Neural crest cell (in vitro differentiated cells): ENCODE data around the gene HSPA8. TPM values are rescaled to one million over a fixed set of nuclear protein-coding genes. Genes with fewer than 3 reads are reported as not detected.
"Not testable (repeated sequence)": the region's sequence is repeated elsewhere in the genome, so short reads cannot be mapped to it uniquely, and the experiment has no call there.

Experiments
- DNase-seq: peaks from one replicate; pipeline ENCODE4 v3.0.0; 2021; ENCODE audit warnings: low read depth, mixed read lengths, low spot score
- H3K27ac Mint-ChIP-seq: one replicate; pipeline ENCODE4 v1.8.0; 2021; ENCODE audit warnings: mild to moderate bottlenecking, mixed read lengths; ENCODE audit not compliant: unreplicated experiment
- H3K27me3 Mint-ChIP-seq: 2 replicates; pipeline ENCODE4 v1.8.0; 2021; ENCODE audit warnings: low read depth, mild to moderate bottlenecking, mixed read lengths
- H3K36me3 Mint-ChIP-seq: 2 replicates; pipeline ENCODE4 v1.8.0; 2021; ENCODE audit warnings: low read depth, mild to moderate bottlenecking, mixed read lengths
- H3K4me1 Mint-ChIP-seq: 2 replicates; pipeline ENCODE4 v1.8.0; 2021; ENCODE audit warnings: mixed read lengths
- H3K4me3 Mint-ChIP-seq: one replicate; pipeline ENCODE4 v1.8.0; 2021; ENCODE audit warnings: mild to moderate bottlenecking, mixed read lengths
- H3K9me3 Mint-ChIP-seq: 2 replicates; pipeline ENCODE4 v1.8.0; 2021; ENCODE audit warnings: mixed read lengths
- CTCF ChIP-seq: fragments of 200-600 bp; sonication (generic); conservative IDR thresholded peaks from 2 replicates; pipeline ENCODE4 v1.5.0; 2021; ENCODE audit warnings: antibody characterized with exemption, mild to moderate bottlenecking
- total RNA-seq: library from RNA; stranded (reverse); gene quantifications from 2 replicates; pipeline ENCODE4 v1.2.1, GENCODE V29; 2021

The HSPA8 gene
- total RNA-seq, 1 donor from 2014 or later = 1,559 TPM

GRCh38 chr11:123060277-123061000, 1.5 kb downstream of the HSPA8 start:
- Mint-ChIP-seq H3K4me1 (peaks cover 74% of the 10 kb centered on the region), H3K36me3 (peaks cover 46% of the 10 kb centered on the region), H3K27ac (no peak overlapping the region), H3K27me3 (peaks cover 5% of the 10 kb centered on the region), H3K4me3 (peak overlapping the region; percentile 100), H3K9me3 (no peaks in the 10 kb centered on the region)
- DNase-seq = no peak
- no peak for TF ChIP-seq CTCF

GRCh38 chr11:123059041-123059920, 2.7 kb downstream of the HSPA8 start:
- peaks cover 48% of the 10 kb centered on the region for H3K36me3 Mint-ChIP-seq
- H3K27ac Mint-ChIP-seq = peak overlapping the region; percentile 86
- H3K9me3 Mint-ChIP-seq, H3K27me3 Mint-ChIP-seq, DNase-seq: not testable (repeated sequence)
- peaks cover 76% of the 10 kb centered on the region for H3K4me1 Mint-ChIP-seq
- peak overlapping the region; percentile 100 for H3K4me3 Mint-ChIP-seq

- H3K4me1 Mint-ChIP-seq = peaks cover 67% of the 10 kb centered on the region
- no peak overlapping the region for H3K27ac Mint-ChIP-seq
- H3K36me3 Mint-ChIP-seq = peaks cover 50% of the 10 kb centered on the region
Measured at GRCh38 chr11:123057661-123058305, 4.2 kb downstream of the HSPA8 start.

GRCh38 chr11:123056835-123057491, 5.0 kb downstream of the HSPA8 start:
- no peak for DNase-seq
- Mint-ChIP-seq H3K27ac (no peak overlapping the region), H3K27me3 (peaks cover 3% of the 10 kb centered on the region), H3K4me3 (peak overlapping the region; percentile 100), H3K9me3 (no peaks in the 10 kb centered on the region), H3K36me3 (peaks cover 47% of the 10 kb centered on the region), H3K4me1 (peaks cover 64% of the 10 kb centered on the region)
- TF ChIP-seq CTCF = no peak

More at GRCh38 chr11:123057661-123058305, 4.2 kb downstream of the HSPA8 start:
- no peaks in the 10 kb centered on the region for H3K9me3 Mint-ChIP-seq
- no peak for DNase-seq
- peaks cover 5% of the 10 kb centered on the region for H3K27me3 Mint-ChIP-seq
- no peak for TF ChIP-seq CTCF
- peak overlapping the region; percentile 100 for H3K4me3 Mint-ChIP-seq

- H3K4me3 Mint-ChIP-seq = peak overlapping the region; percentile 100
- H3K27me3 Mint-ChIP-seq = no peaks in the 10 kb centered on the region
- no peak for TF ChIP-seq CTCF
- H3K27ac Mint-ChIP-seq = no peak overlapping the region
- no peaks in the 10 kb centered on the region for H3K9me3 Mint-ChIP-seq
- no peak for DNase-seq
- H3K4me1 Mint-ChIP-seq = peaks cover 50% of the 10 kb centered on the region
- H3K36me3 Mint-ChIP-seq = peaks cover 34% of the 10 kb centered on the region
Measured at GRCh38 chr11:123055191-123055901, 6.6 kb downstream of the HSPA8 start.
